ENCODE measurements around the gene UGT1A9. TPM values are rescaled to one million over a fixed set of nuclear protein-coding genes. Genes with fewer than 3 reads are reported as not detected.

Gene UGT1A9
- total RNA-seq, 1 donor from 2014 or later = not detected

DNA sequence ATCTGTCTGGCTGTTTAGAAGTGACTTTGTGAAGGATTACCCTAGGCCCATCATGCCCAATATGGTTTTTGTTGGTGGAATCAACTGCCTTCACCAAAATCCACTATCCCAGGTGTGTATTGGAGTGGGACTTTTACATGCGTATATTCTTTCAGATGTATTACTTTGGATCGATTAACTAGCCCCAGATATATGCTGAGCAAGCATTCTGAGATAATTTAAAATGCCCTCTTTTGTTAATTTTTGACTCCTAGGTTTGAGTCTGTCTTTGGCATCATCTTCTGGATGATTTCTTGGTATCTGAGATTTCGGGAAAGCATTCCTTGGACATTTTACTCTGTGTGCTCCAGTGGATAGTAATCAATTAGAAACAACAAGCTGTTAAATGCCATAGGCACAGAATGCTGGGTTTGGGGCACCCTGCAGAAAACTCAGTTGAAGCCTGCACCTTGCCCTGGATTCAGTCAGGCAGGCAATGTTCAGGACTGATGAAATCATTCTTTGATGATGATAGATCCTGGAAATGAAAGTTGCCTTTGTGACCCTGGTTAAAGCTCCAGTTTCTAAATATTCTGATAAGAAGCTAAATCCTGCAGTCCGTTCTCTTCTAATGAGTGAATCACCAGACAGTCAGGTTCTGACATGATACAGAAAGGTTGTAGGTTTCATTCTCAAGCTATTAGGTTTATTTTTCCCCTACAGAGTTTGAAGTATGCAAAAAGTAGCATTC lies 89.5 kb downstream of the UGT1A9 start:
- no peak for DNase-seq

DNA sequence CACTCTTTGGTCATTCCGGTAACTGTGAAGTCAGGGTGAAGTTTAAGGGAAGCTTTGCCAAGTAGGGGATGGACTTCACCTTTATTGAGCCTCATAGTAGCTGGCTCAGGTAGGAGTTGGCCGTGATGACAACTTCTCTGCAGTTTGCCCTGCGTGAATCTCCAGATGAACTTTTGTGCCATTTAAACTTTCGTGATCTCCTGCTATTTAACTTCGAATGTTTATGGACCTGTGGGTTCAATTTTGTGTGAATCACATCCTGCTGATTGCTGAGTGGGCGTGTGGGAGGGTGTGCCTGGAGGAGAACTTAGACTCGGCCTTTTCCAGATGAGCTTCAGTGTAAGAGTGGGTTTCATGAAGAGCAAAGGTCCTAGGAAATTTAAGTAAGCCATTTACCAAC lies 92.6 kb downstream of the UGT1A9 start:
- DNase-seq = no peak

DNA sequence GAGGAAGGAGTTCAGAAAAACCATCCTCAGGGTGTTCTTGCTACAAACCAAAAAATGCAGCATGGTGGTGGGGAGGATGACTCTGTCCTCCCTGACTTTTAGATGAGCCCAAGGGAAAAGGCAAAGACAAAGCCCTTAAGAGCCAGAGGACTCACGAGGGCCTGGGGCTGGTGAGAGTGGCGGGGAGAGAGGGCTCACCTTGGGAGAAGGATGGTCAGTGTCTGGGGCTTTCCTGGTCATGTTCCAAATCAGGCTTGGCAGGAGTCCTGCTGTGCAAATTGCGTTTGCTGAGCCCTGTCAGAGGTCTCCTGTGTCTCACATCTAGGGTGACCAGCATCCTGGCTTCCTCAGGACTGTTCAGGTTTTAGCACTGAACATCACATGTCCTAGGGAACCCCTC lies 93.1 kb downstream of the UGT1A9 start:
- DNase-seq = no peak

DNA sequence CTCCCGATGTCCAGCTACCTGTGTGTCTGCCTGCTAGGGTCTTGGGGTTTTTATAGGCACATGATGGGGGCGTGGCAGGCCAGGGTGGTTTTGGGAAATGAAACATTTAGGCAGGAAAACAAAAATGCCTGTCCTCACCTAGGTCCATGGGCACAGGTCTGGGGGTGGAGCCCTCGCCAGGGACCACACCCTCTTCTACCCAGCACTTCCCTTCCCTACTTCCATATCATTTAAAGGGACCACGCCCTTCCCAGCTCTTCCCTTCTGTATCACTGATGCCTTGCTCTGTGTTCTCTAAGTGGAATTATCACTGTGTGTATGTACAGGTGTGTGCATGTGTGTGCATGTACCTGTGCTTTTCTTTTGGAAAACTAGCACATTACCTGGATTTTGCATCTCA lies 94.7 kb downstream of the UGT1A9 start:
- DNase-seq = no peak

DNA sequence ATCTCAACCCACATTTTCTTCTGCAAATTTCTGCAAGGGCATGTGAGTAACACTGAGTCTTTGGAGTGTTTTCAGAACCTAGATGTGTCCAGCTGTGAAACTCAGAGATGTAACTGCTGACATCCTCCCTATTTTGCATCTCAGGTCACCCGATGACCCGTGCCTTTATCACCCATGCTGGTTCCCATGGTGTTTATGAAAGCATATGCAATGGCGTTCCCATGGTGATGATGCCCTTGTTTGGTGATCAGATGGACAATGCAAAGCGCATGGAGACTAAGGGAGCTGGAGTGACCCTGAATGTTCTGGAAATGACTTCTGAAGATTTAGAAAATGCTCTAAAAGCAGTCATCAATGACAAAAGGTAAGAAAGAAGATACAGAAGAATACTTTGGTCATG lies 96.4 kb downstream of the UGT1A9 start:
- DNase-seq = no peak

DNA sequence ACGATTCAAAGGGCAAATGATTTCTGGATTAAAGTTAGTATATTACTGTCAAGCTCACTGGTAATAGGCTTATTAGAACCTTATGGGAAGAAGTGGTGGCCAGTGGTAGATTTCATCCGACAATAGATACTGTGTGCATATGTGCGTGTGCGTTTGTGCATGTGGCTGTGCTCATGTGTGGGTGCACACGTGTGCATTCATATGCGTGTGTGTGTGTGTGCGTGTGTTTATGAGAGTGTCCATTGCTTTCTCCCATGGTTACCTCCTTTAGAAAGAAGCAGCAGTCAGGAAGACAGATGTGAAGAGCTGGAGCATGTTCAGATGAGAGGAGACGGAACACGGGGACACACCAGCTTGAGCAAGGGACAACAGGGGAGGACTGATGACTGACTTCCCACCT lies 97.6 kb downstream of the UGT1A9 start:
- DNase-seq = no peak

DNA sequence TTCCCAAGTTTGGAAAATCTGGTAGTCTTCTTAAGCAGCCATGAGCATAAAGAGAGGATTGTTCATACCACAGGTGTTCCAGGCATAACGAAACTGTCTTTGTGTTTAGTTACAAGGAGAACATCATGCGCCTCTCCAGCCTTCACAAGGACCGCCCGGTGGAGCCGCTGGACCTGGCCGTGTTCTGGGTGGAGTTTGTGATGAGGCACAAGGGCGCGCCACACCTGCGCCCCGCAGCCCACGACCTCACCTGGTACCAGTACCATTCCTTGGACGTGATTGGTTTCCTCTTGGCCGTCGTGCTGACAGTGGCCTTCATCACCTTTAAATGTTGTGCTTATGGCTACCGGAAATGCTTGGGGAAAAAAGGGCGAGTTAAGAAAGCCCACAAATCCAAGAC lies 100.5 kb downstream of the UGT1A9 start:
- no peak for DNase-seq

DNA sequence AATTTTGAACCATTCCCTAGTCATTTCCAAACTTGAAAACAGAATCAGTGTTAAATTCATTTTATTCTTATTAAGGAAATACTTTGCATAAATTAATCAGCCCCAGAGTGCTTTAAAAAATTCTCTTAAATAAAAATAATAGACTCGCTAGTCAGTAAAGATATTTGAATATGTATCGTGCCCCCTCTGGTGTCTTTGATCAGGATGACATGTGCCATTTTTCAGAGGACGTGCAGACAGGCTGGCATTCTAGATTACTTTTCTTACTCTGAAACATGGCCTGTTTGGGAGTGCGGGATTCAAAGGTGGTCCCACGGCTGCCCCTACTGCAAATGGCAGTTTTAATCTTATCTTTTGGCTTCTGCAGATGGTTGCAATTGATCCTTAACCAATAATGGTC lies 100.9 kb downstream of the UGT1A9 start:
- DNase-seq = no peak

DNA sequence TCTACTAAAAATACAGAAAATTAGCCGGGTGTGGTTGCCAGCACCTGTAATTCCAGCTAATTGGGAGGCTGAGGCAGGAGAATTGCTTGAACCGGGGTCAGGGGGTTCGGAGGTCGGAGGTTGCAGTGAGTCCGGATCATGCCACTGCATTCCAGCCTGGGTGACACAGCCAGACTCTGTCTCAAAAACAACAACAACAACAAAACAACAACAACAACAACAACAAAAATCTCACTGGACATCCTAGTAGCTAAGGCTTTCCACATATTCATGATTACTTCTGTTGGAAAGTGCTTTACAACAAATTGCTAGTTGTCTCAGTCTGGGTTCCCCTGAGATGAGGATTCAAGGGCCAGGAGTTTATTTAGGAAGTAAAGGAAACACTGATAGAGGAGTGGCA lies 102.2 kb downstream of the UGT1A9 start:
- DNase-seq = no peak

DNA sequence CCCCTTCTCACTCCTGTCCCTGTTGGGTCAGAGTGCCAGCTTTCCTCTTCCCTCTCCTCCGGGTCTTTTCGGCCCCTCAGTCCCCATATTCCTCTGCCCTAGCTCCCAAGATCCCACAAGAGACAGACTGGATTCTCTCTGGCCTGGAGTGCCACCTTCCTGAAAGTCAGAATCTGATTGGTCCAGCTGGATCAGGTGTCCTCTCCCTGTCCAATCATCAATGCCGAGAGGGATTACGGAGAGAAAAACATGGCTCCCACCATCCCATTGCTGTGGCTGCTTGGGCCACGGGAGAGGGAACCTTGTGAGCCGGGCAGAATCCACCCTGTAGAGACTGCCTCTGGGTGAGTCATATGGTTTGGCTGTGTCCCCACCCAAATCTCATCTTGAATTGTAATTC lies 103.7 kb downstream of the UGT1A9 start:
- no peak for DNase-seq

DNA sequence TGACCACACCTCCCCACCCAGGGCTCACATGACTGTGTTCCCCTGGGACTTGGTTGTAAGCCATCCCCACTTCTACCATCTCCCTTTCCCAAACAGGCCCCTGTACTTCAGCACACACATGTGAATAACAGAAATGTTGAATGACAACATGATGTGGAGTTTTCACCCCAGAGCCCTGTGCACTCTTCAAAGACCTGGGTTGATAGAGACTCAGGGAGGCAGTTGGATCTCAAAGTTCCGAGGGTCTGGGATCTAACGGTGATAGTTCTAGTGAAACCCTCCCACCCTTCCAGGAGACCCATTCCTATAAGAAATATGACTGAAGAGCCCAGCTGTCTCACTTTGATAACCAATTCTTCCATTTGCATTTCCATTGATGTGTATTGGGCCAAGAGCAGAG lies 106.3 kb downstream of the UGT1A9 start, which contains the start of gene MROH2A:
Gene MROH2A (plus strand): TSS at position 301 of the 400 bp plus-strand sequence. CDS start 1,029 bp downstream, outside the sequence.
- no peak for DNase-seq

DNA sequence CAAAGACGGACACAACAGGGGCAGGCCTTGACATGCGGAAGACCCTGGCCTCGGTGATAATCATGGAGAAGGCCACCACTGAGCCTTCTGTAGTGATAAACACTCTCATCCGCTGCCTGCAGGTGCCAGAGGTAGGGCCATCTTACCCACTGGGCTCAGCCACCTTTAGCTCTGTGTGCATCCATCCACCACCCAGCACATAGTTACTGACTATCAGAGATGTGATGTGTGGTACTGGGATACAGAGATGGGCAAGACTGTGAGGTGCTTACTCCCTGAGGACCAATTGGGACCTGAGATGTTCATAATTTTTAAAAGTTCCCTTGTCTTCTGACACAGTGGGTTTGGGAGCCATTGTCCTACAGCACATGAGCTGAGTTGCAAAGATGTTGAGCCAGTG lies 108.0 kb downstream of the UGT1A9 start:
- DNase-seq = no peak

DNA sequence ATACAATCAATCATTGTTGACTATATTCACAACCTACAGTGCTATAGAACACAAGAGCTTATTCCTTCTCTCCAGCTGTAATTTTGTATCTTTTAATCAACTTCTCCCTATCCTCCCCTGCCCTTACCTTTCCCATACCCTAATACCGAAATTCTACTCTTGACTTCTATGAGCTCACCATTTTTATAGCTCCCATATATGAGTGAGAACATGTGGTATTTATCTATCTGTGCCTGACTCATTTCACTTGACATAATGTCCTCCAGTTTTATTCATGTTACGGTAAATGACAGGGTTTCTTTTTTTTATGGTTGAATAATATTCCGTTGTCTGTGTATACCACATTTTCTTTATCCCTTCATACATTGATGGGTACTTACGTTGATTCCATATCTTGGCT lies 109.1 kb downstream of the UGT1A9 start:
- no peak for DNase-seq

DNA sequence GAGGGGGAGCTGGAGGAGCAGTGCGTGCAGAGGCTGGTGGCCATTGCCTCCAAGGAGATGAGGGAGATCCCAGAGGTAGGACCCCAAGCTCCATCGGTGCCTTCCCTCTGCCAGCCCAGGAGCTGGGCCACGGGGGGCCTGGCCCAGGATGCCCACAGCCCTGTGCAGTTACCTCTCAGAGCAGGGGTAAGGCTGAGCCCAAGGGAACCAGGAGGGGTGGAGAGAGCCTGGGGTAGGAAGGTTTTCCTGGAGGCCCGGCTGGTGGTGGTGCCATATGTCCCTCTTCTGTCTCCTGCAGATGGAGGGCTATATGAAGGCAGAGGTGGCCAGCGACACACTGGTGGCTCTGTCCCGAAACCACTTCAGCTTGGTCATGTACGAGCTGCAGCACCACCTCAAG lies 117.9 kb downstream of the UGT1A9 start:
- DNase-seq = no peak

DNA sequence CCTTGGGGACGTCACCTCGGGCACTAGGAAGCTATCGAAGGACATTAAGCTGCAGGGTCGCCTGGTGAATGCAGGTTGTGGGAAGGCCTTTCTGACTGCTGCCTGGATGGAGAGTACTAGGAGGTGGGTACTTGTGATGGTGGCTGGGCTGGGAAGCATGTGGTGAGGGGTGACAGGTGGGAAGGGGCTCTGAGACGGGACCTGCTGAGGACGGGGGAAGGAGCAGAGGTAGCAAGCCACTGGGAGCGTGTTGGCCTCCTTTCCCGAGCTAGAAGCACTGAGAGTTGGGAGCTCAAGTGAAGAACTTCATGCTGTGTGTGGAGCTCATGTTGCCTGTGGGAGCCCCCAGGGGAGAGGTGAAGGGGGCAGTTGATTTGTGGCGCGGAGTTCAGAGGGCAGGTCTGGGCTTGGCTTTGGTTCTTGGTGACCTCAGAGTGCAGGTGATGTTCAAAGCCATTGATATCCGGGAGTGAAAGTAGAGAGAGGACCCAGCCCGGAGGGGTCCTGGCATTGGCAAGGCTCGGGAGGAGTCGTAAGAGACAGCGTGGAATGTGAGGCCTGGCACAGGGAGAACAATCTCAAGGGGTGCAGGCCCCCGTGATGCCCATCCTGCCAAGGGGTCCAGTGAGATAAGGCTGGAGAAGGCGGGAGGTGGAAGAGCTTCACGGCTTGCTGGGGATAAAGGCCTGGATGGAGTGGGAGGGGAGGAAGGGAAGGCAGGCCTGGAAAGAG lies 119.6 kb downstream of the UGT1A9 start:
- no peak for DNase-seq

DNA sequence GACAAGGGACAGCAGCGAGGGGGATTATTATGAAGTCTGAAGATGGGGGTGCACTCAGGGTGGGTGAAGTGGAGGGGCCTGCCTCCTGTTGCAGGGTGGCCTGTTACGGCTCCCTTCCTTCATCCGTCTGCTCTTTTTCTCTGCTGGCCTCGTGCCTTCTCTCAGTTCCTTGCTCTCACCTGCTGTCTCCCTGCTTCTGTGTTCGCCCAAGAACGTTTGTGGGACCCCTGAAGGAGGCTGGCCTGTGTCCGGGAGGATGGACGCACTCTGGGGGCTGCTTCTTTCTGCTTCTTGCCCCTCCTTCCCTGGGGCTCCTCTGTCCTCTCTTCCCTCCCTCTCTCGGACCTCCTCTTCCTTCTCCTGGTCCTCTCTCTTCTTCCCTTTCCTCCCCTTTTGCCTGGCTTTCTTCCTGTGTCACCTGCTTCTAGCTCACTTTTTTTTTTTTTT lies 120.2 kb downstream of the UGT1A9 start:
- no peak for DNase-seq

DNA sequence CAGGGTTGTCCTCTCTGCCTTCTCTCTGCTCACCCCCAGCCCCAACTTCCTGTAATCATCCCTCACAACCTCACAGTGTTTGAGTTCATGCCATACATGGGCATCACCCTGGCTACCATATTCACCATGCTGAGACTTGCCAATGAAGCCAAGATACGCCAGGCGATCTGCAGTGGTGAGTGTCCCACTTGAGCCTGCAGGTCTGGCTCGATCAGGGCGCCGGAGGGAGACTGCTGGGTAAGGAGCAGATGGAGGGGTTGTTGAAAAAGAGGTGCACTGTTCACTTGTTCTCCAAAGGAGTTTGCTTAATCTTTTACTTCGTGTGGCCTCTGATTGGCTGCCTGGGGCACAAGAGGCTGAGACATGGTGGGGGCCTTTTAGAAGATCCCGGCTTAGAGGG lies 121.0 kb downstream of the UGT1A9 start:
- no peak for DNase-seq

DNA sequence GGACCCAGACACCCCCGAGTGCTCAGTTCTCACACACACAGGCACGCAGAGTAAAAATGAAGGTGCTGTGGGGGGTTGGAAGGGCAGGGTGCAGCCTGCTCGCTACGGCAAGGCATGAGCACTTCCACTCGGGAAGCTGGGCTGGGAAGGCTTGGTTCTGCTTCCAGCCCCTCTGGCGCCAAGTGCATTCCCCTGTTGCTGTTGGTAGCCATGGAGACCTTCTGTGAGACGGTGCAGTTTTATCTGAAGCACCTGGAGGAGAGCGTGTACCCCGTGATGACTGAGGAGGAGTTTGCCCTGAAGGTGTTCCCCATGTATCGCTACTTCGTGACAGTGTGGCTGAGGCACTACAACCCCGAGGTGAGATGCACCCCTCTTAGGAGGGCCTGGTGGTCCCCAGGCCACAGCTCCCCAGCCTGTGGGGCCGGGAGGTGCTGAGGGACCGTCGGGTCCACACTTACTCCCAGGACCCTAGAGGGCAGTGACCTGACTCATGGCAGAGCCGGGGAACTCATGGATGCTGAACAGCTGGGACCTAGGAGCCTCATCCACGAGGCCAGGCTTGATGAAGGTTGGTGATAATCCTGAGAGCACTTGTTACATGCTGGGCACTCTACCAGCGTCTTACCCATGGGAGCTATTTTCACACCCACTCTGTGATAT lies 121.9 kb downstream of the UGT1A9 start:
- DNase-seq = no peak

DNA sequence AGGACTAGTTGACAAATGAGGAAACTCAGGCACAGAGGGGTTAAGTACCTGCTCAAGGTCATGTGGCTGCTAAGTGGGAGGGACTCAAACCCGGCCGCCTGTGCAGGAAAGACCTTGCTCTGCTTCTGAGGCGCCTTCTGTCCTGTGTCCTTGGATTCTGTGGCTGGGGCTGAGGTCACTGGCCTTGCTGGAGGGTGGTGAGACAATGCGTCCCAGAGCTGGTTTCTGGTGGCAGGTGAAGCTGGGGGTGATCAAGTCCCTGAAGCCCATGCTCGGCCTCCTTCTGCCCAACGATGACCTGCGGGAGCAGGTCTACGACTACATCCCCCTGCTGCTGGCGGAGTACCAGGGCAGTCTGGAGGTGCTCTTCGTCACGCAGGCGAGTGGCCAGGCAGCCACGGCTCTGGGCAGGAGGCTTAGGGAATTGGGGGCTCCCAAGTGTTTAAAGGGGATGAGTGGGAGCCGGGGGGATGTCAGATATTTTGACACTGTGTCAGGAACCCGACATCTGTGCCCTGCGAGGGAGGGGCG lies 122.5 kb downstream of the UGT1A9 start:
- DNase-seq = no peak

DNA sequence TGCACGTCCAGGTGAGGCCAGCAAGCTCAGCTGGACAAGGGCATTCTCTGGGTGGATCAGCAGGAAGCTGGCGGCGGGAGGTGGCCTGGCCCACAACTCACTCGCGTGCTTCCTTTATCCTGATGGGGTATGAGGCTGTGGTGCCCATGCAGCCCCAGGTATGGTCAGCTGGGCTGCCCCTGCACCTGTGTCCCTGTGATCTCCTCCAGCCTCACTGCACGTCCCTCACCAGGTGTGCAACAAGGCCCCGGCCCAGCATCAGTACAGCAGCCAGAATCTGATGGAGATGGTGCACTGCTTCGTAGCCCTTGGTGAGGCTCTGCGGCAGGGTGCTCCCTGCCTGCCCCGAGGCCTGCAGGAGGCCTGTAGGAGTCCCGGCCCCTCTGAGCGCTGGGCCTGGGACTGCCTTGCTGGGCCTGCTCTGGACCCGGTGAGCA lies 124.1 kb downstream of the UGT1A9 start:
- DNase-seq = no peak

DNA sequence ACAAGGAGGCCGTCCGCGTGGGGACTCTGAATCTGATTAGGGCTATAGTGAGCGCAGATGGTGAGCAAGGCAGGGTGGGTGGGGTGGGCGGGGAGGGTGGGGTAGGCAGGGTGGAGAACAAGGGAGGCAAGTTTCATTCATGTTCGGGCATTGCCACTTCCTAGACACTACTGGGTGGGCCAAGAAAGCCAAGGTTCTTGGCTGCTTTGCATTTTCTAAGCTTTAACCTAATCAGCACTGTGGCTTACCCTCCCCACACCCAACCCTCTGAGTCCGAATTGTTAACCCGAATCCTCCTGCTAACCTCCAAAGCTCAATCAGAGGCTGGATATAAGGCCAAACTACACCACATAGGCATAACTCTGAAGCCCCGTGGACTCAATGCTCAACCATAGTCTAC lies 124.6 kb downstream of the UGT1A9 start:
- no peak for DNase-seq

DNA sequence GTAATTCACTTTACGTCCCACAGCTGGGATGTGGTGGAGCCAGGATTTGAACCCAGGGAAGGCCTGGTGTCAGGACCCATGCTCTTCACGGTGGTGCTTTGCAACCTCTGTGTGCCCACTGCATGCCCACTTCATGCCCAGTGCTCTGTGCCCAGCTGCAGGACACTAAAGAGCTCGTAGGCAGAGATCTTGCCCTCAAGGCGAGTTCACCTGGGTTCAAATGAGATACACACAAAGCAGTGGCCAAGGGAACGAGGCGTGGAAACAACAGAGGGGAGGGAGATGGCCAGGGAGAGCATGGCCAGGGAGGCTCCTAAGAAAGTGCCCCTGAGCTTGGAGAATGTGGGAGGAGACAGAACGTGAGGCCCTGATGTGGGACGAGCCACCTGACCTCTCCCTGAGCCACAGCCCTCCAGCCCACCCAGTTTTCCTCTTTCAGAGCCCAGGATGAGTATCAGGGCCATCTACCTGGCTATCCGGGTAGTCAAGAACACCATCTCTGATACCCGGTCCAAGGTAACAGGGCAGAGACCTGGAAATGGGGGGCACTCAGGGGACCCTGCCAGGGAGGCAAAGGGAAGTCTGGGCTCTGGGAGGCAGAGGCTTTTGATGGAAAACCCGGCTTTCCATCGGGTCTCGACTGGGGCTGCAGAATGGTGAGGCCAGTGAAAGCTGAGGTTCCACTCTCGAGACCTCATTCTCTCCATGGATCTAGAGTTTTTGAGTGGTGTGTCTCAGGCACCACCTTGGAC lies 126.8 kb downstream of the UGT1A9 start:
- DNase-seq = no peak
